Fibroblast of upper back skin (primary cell): Measurements from ENCODE around the gene CAMTA2.

ENCODE experiments used
- DNase-seq: peaks from one replicate; pipeline ENCODE4 v3.0.0-alpha.2; 2013

The CAMTA2 gene

GRCh38 chr17:5000237-5000639 is 12.8 kb upstream of the CAMTA2 start:
- DNase-seq, result peak; percentile 39

DNA sequence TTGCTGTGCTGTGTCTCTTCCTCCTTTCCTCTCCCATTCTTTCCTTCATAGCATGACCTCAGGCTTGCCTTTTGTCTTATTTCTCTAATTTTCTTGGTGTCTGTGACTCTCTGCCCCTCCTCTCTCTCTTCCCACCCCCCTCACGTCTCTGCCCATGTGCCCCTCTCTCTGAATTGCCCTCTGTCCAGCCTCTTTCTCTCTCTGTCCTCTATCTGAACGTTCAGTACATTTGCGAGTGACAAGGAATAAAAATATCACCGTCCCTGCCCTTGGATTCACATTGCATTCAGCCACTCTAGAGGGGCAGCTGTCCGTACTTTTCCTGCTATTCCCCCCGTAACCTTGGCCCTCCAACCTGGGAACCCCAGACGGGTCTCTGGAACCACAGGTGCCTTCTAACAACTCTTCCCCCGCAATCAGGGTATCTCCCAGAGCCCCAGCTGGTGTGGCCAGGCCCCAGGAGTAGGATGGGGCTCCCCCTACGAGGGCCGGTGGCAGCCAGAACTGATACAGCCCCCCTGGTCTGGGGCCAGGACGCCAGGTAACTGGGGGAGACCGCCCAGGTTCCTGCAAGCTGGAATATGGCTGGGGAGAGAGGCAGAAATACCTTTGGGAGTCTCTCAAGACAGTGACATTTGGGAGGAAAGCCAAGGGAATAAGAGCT is 12.1 kb upstream of the CAMTA2 start:
- DNase-seq, result no peak

- DNase-seq, result no peak
These were observed 11.4 kb upstream of the CAMTA2 start for GRCh38 chr17:4998732-4999429.

GRCh38 chr17:4998027-4998731 is 10.7 kb upstream of the CAMTA2 start:
- DNase-seq, result no peak

DNA sequence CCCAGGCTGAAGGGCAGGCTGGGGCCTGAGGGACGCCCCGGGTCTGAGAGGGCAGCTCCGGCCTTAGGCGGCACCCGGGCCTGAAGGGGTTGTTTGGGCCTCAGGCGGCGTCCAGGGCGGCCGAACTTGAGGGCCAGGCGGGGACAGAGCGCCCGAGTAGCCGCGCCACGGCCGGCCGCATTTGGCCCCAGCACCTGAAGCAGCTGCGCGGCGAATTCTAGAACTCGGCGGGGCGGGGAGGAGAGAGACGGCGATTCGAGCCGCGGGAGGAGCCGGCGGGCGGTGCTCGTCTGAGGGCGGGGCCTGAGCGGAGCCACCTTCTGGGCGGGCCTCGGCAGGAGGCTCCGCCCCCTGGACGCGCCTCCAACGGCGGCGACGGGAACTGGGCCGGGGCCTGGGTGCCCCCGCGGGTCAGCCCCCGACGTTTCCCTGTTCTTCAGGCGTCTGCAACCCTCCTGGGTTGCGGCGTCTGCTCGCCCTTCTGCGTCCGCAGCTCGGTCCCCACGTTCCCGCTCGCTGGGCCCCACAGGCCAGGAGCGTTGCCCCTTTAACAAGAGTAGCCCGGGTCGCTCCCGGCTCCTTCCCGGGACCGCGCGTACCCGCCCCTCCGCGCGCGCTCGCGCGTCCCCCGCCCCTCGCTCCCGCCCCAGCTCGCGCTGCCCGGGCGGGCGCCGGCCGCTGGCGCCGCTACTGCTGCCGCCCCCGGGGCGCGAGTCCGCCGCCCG is 10.0 kb upstream of the CAMTA2 start, which contains the start of the genes INCA1 and KIF1C:
Gene INCA1, minus strand, starts transcription at position 221 of the 725 bp plus-strand sequence. CDS start 3,085 bp downstream, outside the sequence.
Gene KIF1C, plus strand, starts transcription at position 649 of the 725 bp plus-strand sequence. CDS start 2,297 bp downstream, outside the sequence.
- DNase-seq, result peak; percentile 83

- no peak for DNase-seq
These were observed 6.7 kb upstream of the CAMTA2 start for GRCh38 chr17:4994081-4994595.

GRCh38 chr17:4987767-4988567 is 492 bp upstream of the CAMTA2 start:
- DNase-seq, result no peak

DNA sequence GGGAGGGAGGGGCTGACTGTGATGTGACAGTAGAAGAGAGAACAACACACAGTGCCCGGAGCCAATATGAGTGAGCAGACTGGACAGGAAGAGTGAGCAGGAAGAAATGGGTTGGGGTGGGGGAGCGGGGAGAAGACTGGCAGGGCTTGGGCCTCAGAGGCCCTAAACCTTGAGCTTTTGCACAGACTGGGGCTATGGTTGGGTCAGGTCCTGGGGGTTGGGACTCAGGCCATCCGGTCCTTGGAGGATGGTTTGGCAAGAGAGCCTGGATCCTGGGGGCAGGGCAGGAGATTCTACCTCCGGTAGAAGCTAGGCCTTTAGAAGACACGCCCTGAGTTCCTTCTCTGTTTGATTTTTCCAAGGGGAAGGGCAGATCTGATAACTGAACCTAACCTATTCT is 1.1 kb downstream of the CAMTA2 start:
- no peak for DNase-seq

DNA sequence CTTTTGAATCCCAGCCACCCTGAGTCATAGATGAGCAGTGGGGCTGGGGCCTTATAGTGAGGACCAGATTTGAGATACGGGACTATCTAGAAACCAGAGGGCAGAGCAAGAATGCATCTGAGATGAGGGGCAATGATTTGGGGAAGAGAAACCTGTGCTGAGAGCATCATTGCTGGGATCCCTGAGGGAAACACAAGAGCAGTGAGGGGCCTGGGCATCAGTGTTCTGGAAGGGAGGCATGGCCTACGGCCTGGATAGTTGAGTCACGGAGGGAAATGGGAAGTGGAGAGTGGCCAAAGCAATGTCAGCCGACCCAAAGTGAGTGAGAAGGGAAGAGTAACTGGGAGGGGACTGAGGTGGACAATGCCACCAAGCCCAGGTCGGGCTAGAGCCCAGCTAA is 5.2 kb downstream of the CAMTA2 start:
- no peak for DNase-seq

DNA sequence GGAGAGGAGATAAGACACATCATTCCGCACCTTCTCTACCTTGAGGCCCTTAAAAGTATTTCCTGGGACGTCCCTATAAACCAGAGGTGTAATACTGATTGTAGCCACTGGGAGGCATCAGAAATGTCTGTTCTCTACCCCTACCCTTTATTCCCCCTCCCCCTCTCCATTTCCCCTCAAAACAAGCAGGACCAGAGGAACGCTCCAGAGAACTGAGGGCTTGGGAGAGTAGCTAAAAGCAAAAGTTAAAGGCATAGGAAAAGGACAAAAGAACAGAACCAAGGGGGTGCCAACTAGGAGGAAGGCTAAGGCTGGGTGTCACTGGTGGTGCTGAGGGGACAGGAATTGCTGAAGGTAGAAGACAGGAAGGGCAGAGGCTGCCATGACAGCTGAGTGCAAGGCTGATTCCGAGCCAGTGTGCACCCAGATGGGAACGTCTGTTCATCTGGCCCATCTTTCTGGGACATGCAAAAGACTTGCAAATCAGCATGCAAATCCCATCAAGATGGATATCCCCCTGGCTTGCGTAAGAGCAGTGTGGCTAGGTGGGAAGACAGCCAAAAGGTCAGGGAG is 6.7 kb downstream of the CAMTA2 start:
- peak; percentile 59 for DNase-seq

DNA sequence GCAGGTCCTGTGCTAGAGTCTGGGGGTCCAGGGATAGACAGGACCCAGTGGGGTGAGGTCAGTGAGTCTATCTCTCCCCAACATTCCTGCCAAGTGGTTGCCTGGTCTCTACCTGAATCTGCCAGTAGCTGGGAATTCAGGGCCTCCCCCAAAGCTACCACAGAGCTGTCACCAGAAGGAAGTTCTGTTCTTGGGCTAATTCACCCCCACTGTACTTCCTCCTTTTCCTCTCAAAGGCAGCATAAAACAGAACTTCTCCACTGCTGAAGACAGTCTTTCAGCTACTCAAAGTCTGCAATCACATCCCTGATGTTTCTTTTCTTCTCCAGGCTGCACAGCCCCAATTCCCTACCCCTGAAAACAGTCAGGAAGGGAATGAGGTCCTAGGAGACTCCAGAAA is 8.7 kb downstream of the CAMTA2 start:
- no peak for DNase-seq

DNA sequence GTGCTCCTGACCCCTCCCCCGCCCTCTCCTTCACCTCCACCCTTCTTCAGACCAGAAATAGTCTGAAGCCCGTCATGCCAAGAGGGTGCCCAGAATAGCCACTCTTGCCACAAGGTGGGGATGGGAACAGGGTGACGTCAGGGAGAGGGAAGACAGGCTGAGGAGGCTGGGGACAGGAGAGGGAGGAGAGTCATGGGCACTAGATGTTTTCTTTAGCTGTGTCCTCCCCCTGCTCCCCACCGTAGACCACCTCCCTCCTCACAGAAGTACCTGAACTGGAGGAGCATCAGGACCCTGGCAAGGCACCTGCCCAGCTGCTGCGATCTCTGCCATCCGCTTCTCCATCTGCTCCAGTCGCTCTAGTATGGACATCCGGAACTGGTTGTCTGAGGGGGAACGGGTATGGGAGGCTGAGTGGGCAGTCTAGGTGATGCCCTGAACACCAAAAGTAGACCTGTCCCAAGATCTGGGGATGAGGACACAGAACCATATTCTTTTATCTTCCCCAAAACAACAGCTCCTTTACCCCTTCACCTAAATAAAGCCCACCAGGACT is 13.3 kb downstream of the CAMTA2 start:
- no peak for DNase-seq

GRCh38 chr17:4973256-4974114 is 14.0 kb downstream of the CAMTA2 start:
- DNase-seq, result no peak

DNA sequence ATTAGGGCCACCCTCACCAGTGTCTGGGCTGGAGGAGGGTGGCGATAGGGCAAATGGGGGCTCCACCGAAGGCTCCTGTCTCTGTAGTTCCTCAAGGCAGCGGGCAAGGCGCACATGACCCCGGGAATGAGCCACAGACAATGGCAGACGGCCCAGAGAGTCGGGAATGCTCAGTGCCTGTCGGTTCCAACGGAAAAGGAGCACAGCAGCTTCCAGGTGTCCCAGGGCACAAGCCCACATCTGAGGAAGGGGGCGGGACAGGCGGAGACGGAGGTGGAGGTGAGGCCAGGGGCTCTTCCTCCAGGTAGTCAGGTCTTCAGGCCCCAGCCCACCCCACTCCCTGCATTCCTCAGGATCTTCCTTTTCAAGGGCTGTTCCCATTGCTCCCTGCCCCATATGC is 14.7 kb downstream of the CAMTA2 start:
- no peak for DNase-seq

DNA sequence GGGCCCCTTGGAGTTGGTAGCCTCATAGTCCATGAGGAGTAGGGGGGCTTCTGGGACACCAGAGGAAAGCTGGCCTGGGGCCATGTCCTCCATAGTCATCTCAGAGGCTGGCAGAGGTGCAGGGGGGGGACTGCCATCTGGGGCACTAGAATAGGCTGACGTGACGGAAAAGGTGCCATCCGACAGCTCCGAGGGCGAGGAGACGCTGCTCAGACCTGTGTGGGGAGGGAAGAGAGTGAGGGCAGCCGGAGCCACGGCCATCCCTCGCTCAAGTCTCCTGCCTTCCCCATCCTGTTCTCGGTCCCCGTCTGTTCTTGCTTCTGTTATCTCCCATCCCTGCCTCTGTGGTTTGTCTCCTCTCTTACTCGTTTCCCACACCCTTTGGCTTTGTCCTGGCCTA is 15.2 kb downstream of the CAMTA2 start:
- no peak for DNase-seq

DNA sequence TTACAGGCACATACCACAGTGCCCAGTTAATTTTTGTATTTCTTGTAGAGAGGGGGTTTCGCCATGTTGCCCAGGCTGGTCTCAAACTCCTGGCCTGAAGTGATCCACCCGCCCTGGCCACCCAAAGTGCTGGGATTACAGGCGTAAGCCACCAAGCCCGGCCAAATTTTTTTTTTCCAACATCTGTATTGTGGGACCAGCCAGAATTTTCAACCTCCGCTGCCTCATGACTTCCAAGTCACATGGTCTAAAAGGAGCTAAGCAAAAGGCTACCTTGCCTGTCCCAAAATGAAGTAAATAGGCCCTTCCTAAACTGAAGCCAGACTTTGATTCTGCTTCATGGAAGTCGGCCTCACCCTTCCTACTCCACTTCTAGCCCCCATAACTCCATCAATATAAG is 15.6 kb downstream of the CAMTA2 start:
- no peak for DNase-seq

DNA sequence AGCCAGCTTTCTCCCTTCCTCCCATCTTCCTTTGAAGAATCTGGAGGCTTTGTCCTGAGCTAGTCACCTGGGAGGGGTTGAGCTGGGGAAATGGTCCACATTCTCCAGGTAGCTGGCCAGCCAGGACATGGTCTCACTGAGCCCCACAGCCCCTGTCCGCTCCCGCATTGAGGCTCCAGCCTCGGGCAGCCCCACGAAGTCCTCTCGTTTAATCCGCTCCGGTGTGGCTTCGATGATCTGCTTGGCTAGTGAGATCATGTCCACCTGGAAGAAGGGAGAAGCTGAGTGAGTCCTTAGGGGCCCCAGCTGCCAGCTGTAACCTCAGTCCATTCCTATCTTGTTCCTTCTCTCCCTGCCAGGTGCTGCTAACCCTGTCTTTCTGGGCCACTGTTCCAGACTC is 17.2 kb downstream of the CAMTA2 start:
- no peak for DNase-seq

GRCh38 chr17:4969551-4970173 is 17.8 kb downstream of the CAMTA2 start:
- DNase-seq, result no peak

GRCh38 chr17:4969047-4969550 is 18.4 kb downstream of the CAMTA2 start:
- peak; percentile 98 for DNase-seq
